WTC11 (cell line): ENCODE results near the gene ZFP64. TPM values are rescaled to one million over a fixed set of nuclear protein-coding genes. Genes with fewer than 3 reads are reported as not detected.

ENCODE experiments used
- ATAC-seq: fragments of 200-7000 bp; cut with Tn5 transposase; 2 replicates; pipeline ENCODE4 v1.10.0; 2021; ENCODE audit warnings: mild to moderate bottlenecking, moderate library complexity
- CTCF ChIA-PET: fragments of 300-600 bp; sonication (Branson Sonifier 250); formaldehyde crosslinking; loops from one replicate; lab custom pipeline; 2021; ENCODE audit warnings: antibody characterized with exemption; lab: Charles Lee
- POLR2A ChIA-PET: fragments of 350-600 bp; sonication (Branson Sonifier 250); formaldehyde crosslinking; loops from one replicate; lab custom pipeline; 2021; ENCODE audit warnings: antibody characterized with exemption; lab: Charles Lee
- DNase-seq: peaks from one replicate; pipeline ENCODE4 v3.0.0; 2021; ENCODE audit warnings: low spot score
- H3K27ac Mint-ChIP-seq: 2 replicates; pipeline ENCODE4 v1.8.0; 2021; ENCODE audit warnings: mixed read lengths
- H3K27me3 Mint-ChIP-seq: 2 replicates; pipeline ENCODE4 v1.8.0; 2021; ENCODE audit warnings: low read depth, mild to moderate bottlenecking, moderate library complexity, mixed read lengths
- H3K36me3 Mint-ChIP-seq: 2 replicates; pipeline ENCODE4 v1.8.0; 2021; ENCODE audit warnings: mixed read lengths
- H3K4me1 Mint-ChIP-seq: 2 replicates; pipeline ENCODE4 v1.8.0; 2022; ENCODE audit warnings: mixed read lengths
- H3K4me3 Mint-ChIP-seq: 2 replicates; pipeline ENCODE4 v1.8.0; 2021; ENCODE audit warnings: mild to moderate bottlenecking, moderate library complexity, mixed read lengths
- H3K9me3 Mint-ChIP-seq: 2 replicates; pipeline ENCODE4 v1.8.0; 2021; ENCODE audit warnings: mixed read lengths
- CTCF ChIP-seq: fragments of 200-600 bp; IDR thresholded peaks from 2 replicates; pipeline ENCODE4 v1.8.0; 2022; ENCODE audit warnings: antibody characterized with exemption
- ESRRA ChIP-seq: sonication (generic); formaldehyde crosslinking; IDR thresholded peaks from 2 replicates; pipeline ENCODE4 v1.8.1; 2022; ENCODE audit warnings: mild to moderate bottlenecking, missing genetic modification reagents, borderline replicate concordance
- NFATC4 ChIP-seq: fragments of 250-450 bp; sonication (Bioruptor Pico); IDR thresholded peaks from 2 replicates; pipeline ENCODE4 v1.9.0; 2021; ENCODE audit warnings: mild to moderate bottlenecking
- RORB ChIP-seq: fragments of 250-450 bp; sonication (Bioruptor Pico); IDR thresholded peaks from 2 replicates; pipeline ENCODE4 v1.9.0; 2021; ENCODE audit warnings: mild to moderate bottlenecking
- TEAD4 ChIP-seq: sonication (generic); formaldehyde crosslinking; IDR thresholded peaks from 2 replicates; pipeline ENCODE4 v1.8.0; 2022; ENCODE audit warnings: mild to moderate bottlenecking, missing genetic modification reagents
- ZNF121 ChIP-seq: sonication (generic); formaldehyde crosslinking; IDR thresholded peaks from 2 replicates; pipeline ENCODE4 v1.8.0; 2023; ENCODE audit warnings: missing genetic modification reagents
- ZNF281 ChIP-seq: sonication (generic); formaldehyde crosslinking; IDR thresholded peaks from 2 replicates; pipeline ENCODE4 v1.8.0; 2023; ENCODE audit warnings: mild to moderate bottlenecking, missing genetic modification reagents
- ZNF317 ChIP-seq: sonication (generic); formaldehyde crosslinking; IDR thresholded peaks from 2 replicates; pipeline ENCODE4 v1.8.1; 2023; ENCODE audit warnings: low read depth, mild to moderate bottlenecking, moderate library complexity, missing genetic modification reagents, borderline replicate concordance
- ZNF396 ChIP-seq: fragments of 250-450 bp; sonication (Bioruptor Pico); IDR thresholded peaks from 2 replicates; pipeline ENCODE4 v1.8.0; 2021; ENCODE audit warnings: mild to moderate bottlenecking, moderate library complexity, borderline replicate concordance
- ZNF423 ChIP-seq: fragments of 250-450 bp; sonication (Bioruptor Pico); IDR thresholded peaks from 2 replicates; pipeline ENCODE4 v2.1.2; 2022; ENCODE audit warnings: mild to moderate bottlenecking, moderate library complexity
- ZNF425 ChIP-seq: fragments of 250-450 bp; sonication (Bioruptor Pico); conservative IDR thresholded peaks from 2 replicates; pipeline ENCODE4 v1.9.0; 2021; ENCODE audit warnings: mild to moderate bottlenecking
- ZNF512 ChIP-seq: sonication (generic); formaldehyde crosslinking; IDR thresholded peaks from 2 replicates; pipeline ENCODE4 v1.8.1; 2022; ENCODE audit warnings: missing genetic modification reagents, borderline replicate concordance
- total RNA-seq: library from RNA; stranded (reverse); gene quantifications from 3 replicates; pipeline ENCODE4 v1.2.3, GENCODE V29; 2021

ZFP64 gene
- total RNA-seq, 1 experiment from 2014 or later, result 26.1 TPM

- ATAC-seq, result no peak
- Mint-ChIP-seq H3K27me3 (no peaks in the 10 kb centered on the region), H3K4me1 (no peaks in the 10 kb centered on the region), H3K4me3 (no peak overlapping the region), H3K27ac (no peak overlapping the region), H3K36me3 (peaks cover 32% of the 10 kb centered on the region), H3K9me3 (peaks cover 12% of the 10 kb centered on the region)
- DNase-seq, result no peak
- ChIA-PET POLR2A (no interaction called here), CTCF (interaction anchor here (2.2 kb wide), 1 partner anchor 47 kb away, joined by 5 read pairs; no protein-coding TSS in a partner anchor)
- TF ChIP-seq NFATC4, result no peak
- no peak for TF ChIP-seq ESRRA
These were observed 38.7 kb downstream of the ZFP64 start for GRCh38 chr20:52152921-52153320.

- no peak for ATAC-seq
- H3K27me3 Mint-ChIP-seq, result no peaks in the 10 kb centered on the region
- CTCF ChIA-PET, result no interaction called here
These were observed 39.2 kb downstream of the ZFP64 start for GRCh38 chr20:52152416-52152815.

GRCh38 chr20:52150440-52151258, 40.9 kb downstream of the ZFP64 start:
- H3K9me3 Mint-ChIP-seq, result no peaks in the 10 kb centered on the region
- ATAC-seq (peak; percentile 30; the same call in 1 of the 2 replicates), DNase-seq (no peak)
- ChIA-PET CTCF (interaction anchor here (0.6 to 3.7 kb wide), 13 partner anchors 9 to 83 kb away, joined by 3 to 22 read pairs (median 3); no protein-coding TSS in a partner anchor), POLR2A (no interaction called here)
- H3K27me3 Mint-ChIP-seq, result no peaks in the 10 kb centered on the region
- TF ChIP-seq ZNF512 (CRISPR knock-in tag) (no peak), CTCF (peak; percentile 31; the same call in 1 of the 2 replicates)
- no peak overlapping the region for H3K27ac Mint-ChIP-seq
- H3K4me3 Mint-ChIP-seq, result no peak overlapping the region
- H3K4me1 Mint-ChIP-seq, result no peaks in the 10 kb centered on the region
- H3K36me3 Mint-ChIP-seq, result peaks cover 14% of the 10 kb centered on the region

More at GRCh38 chr20:52152416-52152815, 39.2 kb downstream of the ZFP64 start:
- H3K9me3 Mint-ChIP-seq, result peaks cover 9% of the 10 kb centered on the region
- TF ChIP-seq ZNF396 (CRISPR knock-in tag) (no peak), RORB (CRISPR knock-in tag) (no peak), TEAD4 (no peak), ZNF317 (CRISPR knock-in tag) (no peak), ZNF425 (CRISPR knock-in tag) (no peak), ZNF423 (CRISPR knock-in tag) (no peak), ZNF121 (CRISPR knock-in tag) (no peak), ZNF281 (CRISPR knock-in tag) (no peak)
- TF ChIP-seq, all 79 proteins: peak for 0
- Mint-ChIP-seq H3K4me1 (no peaks in the 10 kb centered on the region), H3K27ac (no peak overlapping the region), H3K36me3 (peaks cover 27% of the 10 kb centered on the region), H3K4me3 (no peak overlapping the region)
- POLR2A ChIA-PET, result no interaction called here
- DNase-seq, result no peak
